ENCODE data around the gene RGS7.

DNA sequence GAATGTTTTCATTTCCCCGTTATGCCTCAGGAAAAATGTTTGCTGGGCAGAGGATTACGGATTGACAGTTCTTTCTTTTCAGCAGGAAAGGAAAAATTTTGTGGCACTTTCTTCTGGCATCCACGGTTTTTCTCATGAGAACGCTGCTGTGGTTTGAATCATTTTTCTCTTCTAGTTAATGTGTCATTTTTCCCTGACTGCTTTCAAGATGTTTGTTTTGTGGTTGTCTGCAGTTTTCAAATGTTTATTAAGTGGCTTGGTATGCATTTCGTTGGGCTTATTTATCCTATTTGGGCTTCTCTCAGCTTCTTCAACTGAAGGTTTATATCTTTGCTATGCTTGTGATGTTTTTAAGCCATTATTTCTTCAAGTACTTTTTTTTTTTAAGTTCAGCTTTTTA, 359.0 kb downstream of the RGS7 start:
- TF ChIP-seq FOXM1 (IDR thresholded peaks at IDR 0.05; ENCODE audit: low read depth, low read length) = no peak
- TF ChIP-seq, protein P1, sequence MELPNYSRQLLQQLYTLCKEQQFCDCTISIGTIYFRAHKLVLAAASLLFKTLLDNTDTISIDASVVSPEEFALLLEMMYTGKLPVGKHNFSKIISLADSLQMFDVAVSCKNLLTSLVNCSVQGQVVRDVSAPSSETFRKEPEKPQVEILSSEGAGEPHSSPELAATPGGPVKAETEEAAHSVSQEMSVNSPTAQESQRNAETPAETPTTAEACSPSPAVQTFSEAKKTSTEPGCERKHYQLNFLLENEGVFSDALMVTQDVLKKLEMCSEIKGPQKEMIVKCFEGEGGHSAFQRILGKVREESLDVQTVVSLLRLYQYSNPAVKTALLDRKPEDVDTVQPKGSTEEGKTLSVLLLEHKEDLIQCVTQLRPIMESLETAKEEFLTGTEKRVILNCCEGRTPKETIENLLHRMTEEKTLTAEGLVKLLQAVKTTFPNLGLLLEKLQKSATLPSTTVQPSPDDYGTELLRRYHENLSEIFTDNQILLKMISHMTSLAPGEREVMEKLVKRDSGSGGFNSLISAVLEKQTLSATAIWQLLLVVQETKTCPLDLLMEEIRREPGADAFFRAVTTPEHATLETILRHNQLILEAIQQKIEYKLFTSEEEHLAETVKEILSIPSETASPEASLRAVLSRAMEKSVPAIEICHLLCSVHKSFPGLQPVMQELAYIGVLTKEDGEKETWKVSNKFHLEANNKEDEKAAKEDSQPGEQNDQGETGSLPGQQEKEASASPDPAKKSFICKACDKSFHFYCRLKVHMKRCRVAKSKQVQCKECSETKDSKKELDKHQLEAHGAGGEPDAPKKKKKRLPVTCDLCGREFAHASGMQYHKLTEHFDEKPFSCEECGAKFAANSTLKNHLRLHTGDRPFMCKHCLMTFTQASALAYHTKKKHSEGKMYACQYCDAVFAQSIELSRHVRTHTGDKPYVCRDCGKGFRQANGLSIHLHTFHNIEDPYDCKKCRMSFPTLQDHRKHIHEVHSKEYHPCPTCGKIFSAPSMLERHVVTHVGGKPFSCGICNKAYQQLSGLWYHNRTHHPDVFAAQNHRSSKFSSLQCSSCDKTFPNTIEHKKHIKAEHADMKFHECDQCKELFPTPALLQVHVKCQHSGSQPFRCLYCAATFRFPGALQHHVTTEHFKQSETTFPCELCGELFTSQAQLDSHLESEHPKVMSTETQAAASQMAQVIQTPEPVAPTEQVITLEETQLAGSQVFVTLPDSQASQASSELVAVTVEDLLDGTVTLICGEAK (IDR thresholded peaks at IDR 0.05; ENCODE audit: borderline replicate concordance) = no peak
- TF ChIP-seq, protein P2, sequence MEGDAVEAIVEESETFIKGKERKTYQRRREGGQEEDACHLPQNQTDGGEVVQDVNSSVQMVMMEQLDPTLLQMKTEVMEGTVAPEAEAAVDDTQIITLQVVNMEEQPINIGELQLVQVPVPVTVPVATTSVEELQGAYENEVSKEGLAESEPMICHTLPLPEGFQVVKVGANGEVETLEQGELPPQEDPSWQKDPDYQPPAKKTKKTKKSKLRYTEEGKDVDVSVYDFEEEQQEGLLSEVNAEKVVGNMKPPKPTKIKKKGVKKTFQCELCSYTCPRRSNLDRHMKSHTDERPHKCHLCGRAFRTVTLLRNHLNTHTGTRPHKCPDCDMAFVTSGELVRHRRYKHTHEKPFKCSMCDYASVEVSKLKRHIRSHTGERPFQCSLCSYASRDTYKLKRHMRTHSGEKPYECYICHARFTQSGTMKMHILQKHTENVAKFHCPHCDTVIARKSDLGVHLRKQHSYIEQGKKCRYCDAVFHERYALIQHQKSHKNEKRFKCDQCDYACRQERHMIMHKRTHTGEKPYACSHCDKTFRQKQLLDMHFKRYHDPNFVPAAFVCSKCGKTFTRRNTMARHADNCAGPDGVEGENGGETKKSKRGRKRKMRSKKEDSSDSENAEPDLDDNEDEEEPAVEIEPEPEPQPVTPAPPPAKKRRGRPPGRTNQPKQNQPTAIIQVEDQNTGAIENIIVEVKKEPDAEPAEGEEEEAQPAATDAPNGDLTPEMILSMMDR (IDR thresholded peaks at IDR 0.05 in 2 of 3, conservative IDR thresholded peaks at IDR 0.05 in 1 of 3; ENCODE audit: control insufficient read depth in 2 of 3, extremely low read depth in 1 of 3, insufficient read depth in 1 of 3, low read depth in 3 of 3, low read length in 3 of 3) = no peak
- no peak for TF ChIP-seq MYC (IDR thresholded peaks at IDR 0.05; ENCODE audit: insufficient read depth, insufficient read length, insufficient replicate concordance, low read length, severe bottlenecking)
- TF ChIP-seq, protein P3, sequence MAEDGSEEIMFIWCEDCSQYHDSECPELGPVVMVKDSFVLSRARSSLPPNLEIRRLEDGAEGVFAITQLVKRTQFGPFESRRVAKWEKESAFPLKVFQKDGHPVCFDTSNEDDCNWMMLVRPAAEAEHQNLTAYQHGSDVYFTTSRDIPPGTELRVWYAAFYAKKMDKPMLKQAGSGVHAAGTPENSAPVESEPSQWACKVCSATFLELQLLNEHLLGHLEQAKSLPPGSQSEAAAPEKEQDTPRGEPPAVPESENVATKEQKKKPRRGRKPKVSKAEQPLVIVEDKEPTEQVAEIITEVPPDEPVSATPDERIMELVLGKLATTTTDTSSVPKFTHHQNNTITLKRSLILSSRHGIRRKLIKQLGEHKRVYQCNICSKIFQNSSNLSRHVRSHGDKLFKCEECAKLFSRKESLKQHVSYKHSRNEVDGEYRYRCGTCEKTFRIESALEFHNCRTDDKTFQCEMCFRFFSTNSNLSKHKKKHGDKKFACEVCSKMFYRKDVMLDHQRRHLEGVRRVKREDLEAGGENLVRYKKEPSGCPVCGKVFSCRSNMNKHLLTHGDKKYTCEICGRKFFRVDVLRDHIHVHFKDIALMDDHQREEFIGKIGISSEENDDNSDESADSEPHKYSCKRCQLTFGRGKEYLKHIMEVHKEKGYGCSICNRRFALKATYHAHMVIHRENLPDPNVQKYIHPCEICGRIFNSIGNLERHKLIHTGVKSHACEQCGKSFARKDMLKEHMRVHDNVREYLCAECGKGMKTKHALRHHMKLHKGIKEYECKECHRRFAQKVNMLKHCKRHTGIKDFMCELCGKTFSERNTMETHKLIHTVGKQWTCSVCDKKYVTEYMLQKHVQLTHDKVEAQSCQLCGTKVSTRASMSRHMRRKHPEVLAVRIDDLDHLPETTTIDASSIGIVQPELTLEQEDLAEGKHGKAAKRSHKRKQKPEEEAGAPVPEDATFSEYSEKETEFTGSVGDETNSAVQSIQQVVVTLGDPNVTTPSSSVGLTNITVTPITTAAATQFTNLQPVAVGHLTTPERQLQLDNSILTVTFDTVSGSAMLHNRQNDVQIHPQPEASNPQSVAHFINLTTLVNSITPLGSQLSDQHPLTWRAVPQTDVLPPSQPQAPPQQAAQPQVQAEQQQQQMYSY (CRISPR knock-in tag; IDR thresholded peaks at IDR 0.05) = no peak
- TF ChIP-seq YY1 (IDR thresholded peaks at IDR 0.05; ENCODE audit: low read depth, low read length) = no peak
- no peak for TF ChIP-seq TAF1 (IDR thresholded peaks at IDR 0.05; ENCODE audit: borderline replicate concordance, low read depth, low read length)
- no peak for TF ChIP-seq USF1 (IDR thresholded peaks at IDR 0.05; ENCODE audit: borderline replicate concordance, extremely low read length, insufficient read depth, low read depth, low read length)

All from GM12878 (cell line).